Uterus (tissue), 4 donors: ENCODE data around the gene DNAH11. TPM values are rescaled to one million over a fixed set of nuclear protein-coding genes. Genes with fewer than 3 reads are reported as not detected.

Experiments used
- DNase-seq, 2 donors: peaks; one replicate each; pipeline ENCODE4 v3.0.0-alpha.2; 2019 to 2020
- H3K27ac ChIP-seq, 2 donors: fragments of 200-600 bp; sonication (generic); 1 replicate in 1 of 2; 2 replicates in 1 of 2; pipeline ENCODE4 v1.5.1; 2016 to 2018
- H3K27me3 ChIP-seq, 2 donors: fragments of 200-600 bp; sonication (generic); one replicate each; pipeline ENCODE4 v1.5.1; 2018 to 2019; ENCODE audit warnings: control low read depth in 1 of 2
- H3K36me3 ChIP-seq, 2 donors: fragments of 200-600 bp; sonication (generic); one replicate each; pipeline ENCODE4 v1.5.1; 2019; ENCODE audit warnings: control low read depth in 1 of 2
- H3K4me1 ChIP-seq, 2 donors: fragments of 200-600 bp; sonication (generic); one replicate each; pipeline ENCODE4 v1.5.1; 2018 to 2019; ENCODE audit warnings: control low read depth in 1 of 2
- H3K4me3 ChIP-seq, 2 donors: fragments of 200-600 bp; sonication (generic); 1 replicate in 1 of 2; 2 replicates in 1 of 2; pipeline ENCODE4 v1.5.1; 2018 to 2019; ENCODE audit warnings: mild to moderate bottlenecking in 1 of 2
- H3K9me3 ChIP-seq, 2 donors: fragments of 200-600 bp; sonication (generic); one replicate each; pipeline ENCODE4 v1.5.1; 2019; ENCODE audit warnings: control low read depth in 1 of 2
- POLR2A ChIP-seq, 2 donors: fragments of 450-650 bp; IDR thresholded peaks; one replicate each; pipeline ENCODE4 v1.6.1; 2016; ENCODE audit warnings: antibody characterized with exemption in 2 of 2, mild to moderate bottlenecking in 1 of 2, moderate library complexity in 1 of 2
- intact Hi-C: fragments of 100-400 bp; cut with DNase I; formaldehyde crosslinking; loops from one replicate; pipeline ENCODE4 v1.15.1; 2023; ENCODE audit warnings: low total_unique reads
- total RNA-seq, 4 donors: library from RNA; depleted of rRNA in 3 of 4; stranded (reverse); fragments of >200 nt in 3 of 4; gene quantifications; one replicate each; pipeline versions ENCODE4 v1.1.0 to v1.2.4, GENCODE V29; 2014 to 2023
- TF ChIP-seq, protein P1 (sequence below), 4 experiments: fragments of 200-600 bp in 2 of 4; fragments of 450-650 bp in 2 of 4; sonication (generic) in 2 of 4; IDR thresholded peaks; one replicate each; pipeline ENCODE4 v1.5.1; 2016 to 2019; ENCODE audit warnings: antibody characterized with exemption in 4 of 4, mild to moderate bottlenecking in 2 of 4, moderate library complexity in 1 of 4
- donor health status: DM: yes; HTN: yes; CAD: no.

The DNAH11 gene
- total RNA-seq, 4 donors from 2014 or later: 0.26 to 6.8 (median 1.5) TPM

DNA sequence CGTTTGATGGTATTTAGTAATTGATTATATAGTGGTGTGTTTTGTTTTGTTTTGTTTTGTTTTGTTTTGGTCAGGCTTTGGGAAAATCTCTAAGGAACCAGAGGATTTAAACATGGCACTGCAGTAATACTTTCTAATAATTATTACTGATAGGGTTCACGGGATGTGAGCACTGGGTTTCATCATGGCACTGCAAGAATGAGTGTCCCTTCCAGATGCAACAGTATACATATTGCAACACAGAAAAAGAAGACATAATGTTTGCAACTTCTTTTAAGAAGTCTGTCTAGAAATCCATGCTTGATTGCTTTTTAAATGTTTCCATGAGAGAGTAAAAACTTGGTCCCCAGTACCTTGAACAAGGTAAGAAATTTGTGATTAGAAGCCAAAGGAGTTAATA is 405.1 kb downstream of the DNAH11 start:
- TF ChIP-seq, protein P1, sequence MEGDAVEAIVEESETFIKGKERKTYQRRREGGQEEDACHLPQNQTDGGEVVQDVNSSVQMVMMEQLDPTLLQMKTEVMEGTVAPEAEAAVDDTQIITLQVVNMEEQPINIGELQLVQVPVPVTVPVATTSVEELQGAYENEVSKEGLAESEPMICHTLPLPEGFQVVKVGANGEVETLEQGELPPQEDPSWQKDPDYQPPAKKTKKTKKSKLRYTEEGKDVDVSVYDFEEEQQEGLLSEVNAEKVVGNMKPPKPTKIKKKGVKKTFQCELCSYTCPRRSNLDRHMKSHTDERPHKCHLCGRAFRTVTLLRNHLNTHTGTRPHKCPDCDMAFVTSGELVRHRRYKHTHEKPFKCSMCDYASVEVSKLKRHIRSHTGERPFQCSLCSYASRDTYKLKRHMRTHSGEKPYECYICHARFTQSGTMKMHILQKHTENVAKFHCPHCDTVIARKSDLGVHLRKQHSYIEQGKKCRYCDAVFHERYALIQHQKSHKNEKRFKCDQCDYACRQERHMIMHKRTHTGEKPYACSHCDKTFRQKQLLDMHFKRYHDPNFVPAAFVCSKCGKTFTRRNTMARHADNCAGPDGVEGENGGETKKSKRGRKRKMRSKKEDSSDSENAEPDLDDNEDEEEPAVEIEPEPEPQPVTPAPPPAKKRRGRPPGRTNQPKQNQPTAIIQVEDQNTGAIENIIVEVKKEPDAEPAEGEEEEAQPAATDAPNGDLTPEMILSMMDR (IDR thresholded peaks at IDR 0.05): no peak
- TF ChIP-seq POLR2A (IDR thresholded peaks at IDR 0.05): no peak
- Histone ChIP-seq H3K36me3 (no peaks in the 10 kb centered on the region), H3K9me3 (no peaks in the 10 kb centered on the region), H3K27ac (no peak overlapping the region), H3K4me3 (no peak overlapping the region), H3K27me3 (no peaks in the 10 kb centered on the region), H3K4me1 (no peaks in the 10 kb centered on the region)
- no peak for DNase-seq
- intact Hi-C loops: no loop called here

DNA sequence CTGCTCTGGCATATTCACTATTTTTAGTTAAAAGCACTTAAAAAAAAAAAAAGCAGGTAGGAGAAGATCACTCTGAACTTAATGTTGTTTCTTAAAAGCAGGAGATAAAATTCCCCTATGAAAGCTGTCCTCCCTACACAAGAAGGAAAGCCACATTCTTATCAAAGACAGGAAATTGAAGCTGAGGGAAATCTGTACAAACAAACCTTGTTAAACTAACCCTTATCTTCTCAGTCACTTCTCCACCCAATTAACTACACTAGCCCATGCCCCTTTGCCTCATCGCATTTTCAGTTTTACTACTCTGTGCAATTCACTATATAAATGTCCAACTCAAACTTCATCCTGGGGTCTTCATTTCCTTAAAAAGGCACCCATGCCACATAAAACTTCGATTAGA is 405.5 kb downstream of the DNAH11 start:
- TF ChIP-seq, protein P1 (IDR thresholded peaks at IDR 0.05): no peak
- no peak for TF ChIP-seq POLR2A (IDR thresholded peaks at IDR 0.05)
- Histone ChIP-seq H3K27ac (no peak overlapping the region), H3K27me3 (no peaks in the 10 kb centered on the region), H3K36me3 (no peaks in the 10 kb centered on the region), H3K4me1 (no peaks in the 10 kb centered on the region), H3K4me3 (no peak overlapping the region), H3K9me3 (no peaks in the 10 kb centered on the region)
- no peak for DNase-seq
- intact Hi-C loops: no loop called here

DNA sequence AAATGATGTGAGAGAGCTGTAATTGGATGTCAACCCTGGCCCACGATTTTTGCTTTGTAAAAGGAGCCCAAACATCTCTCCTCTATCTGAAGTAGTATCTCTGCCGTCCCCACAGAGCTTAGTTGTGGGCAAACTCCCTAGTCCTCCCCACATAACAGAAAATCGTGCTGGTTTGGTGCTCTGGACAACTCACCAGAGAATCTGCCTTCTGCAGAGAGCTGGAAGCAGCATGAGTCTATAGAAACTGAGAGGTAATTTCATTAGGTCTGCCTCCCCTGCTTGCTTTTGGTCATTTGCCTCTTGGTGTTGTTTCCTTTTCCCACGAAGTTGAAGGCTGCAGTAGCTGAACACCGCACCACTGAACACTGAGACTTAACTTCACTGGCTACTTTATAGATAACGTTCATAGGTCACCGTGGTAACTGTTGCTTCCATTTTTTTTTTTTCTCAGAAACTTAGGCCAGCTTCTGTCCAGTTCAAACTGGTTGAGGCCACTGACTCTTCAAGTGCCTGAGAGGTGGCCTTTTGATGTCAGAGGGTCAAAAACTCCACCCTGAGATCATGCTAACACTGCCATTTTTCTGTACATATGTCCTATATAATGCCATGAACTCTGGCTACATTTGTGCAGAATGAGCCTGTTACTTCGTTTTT is 406.2 kb downstream of the DNAH11 start:
- Histone ChIP-seq H3K4me3 (no peak overlapping the region), H3K27ac (no peak overlapping the region), H3K27me3 (no peaks in the 10 kb centered on the region), H3K36me3 (no peaks in the 10 kb centered on the region), H3K9me3 (no peaks in the 10 kb centered on the region), H3K4me1 (no peaks in the 10 kb centered on the region)
- intact Hi-C loops: no loop called here
- TF ChIP-seq, protein P1 (IDR thresholded peaks at IDR 0.05): no peak
- TF ChIP-seq POLR2A (IDR thresholded peaks at IDR 0.05): no peak
- DNase-seq: no peak

Other genes starting within 250 kb of the DNAH11 start
- gene SP4, start 115.0 kb upstream of the DNAH11 start, total RNA-seq: 10 to 100 TPM in 3 of 4 donors, 1 to 10 TPM in 1; 6.4 to 21.2 (median 15.3) TPM